Fibroblast of lung (primary cell): Measurements from ENCODE around the gene SPNS3.

Source experiments
- CTCF ChIP-seq, 2 donors: IDR thresholded peaks in 1 of 2; conservative IDR thresholded peaks in 1 of 2; 1 replicate in 1 of 2; 2 replicates in 1 of 2; pipeline ENCODE4 v1.5.1; 2011 to 2012; ENCODE audit warnings: low read length in 2 of 2, control low read depth in 1 of 2, inconsistent platforms in 1 of 2, low read depth in 1 of 2, mild to moderate bottlenecking in 1 of 2
- EZH2 ChIP-seq: IDR thresholded peaks from 2 replicates; pipeline ENCODE4 v1.5.1; 2012; ENCODE audit warnings: low read length, control low read depth, mild to moderate bottlenecking; ENCODE audit errors: missing control alignments

GRCh38 chr17:4480929-4481898 is 47.5 kb downstream of the SPNS3 start:
- no peak for TF ChIP-seq CTCF (conservative IDR thresholded peaks at IDR 0.05 in 1 of 2, IDR thresholded peaks at IDR 0.05 in 1 of 2; ENCODE audit: low read depth in 1 of 2, low read length in 2 of 2)
- TF ChIP-seq EZH2: no peak
